ENCODE data around the gene PPFIBP2.
"Not testable (repeated sequence)": the region's sequence is repeated elsewhere in the genome, so short reads cannot be mapped to it uniquely, and the experiment has no call there.

PPFIBP2 gene

DNA sequence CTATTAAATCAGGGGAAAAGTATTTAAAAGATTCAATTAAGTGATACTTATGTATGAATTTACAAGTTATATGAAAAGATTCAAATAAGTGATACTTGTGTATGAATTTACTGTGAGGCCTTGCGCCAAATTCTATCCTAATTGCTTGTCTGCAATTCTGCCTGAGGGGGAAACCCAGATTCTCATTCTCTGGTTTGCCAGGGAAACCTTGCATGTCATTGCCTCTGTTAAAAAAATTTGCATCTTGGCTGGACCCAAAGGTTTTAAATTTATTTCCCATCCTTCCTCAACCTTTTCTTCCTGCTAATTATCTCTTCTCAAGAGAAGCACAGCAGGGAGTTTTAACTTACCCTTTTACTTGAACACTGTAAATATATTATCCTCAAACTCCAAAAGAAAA is 14.7 kb upstream of the PPFIBP2 start:
- DNase-seq (ENCODE audit: low spot score), result no peak

DNA sequence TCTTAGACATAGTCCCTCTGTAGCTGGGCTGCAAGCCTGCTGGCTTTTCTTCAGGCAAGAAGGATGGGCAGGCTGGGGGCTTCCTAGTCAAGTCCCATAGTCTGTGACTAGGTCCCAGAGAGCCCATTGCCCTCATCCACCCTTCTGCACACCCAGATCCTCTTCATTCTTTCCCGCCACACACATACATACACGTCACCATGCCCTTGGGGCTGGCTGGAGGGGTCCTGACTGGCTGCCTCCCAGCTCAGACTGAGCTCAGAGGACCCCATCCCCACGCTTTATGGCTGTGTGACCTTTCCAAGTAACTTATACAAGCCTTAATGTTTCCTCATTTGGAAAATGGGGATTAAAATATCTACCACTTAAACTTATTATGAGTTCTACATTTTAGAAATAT is 13.5 kb upstream of the PPFIBP2 start:
- DNase-seq (ENCODE audit: low spot score), result no peak

DNA sequence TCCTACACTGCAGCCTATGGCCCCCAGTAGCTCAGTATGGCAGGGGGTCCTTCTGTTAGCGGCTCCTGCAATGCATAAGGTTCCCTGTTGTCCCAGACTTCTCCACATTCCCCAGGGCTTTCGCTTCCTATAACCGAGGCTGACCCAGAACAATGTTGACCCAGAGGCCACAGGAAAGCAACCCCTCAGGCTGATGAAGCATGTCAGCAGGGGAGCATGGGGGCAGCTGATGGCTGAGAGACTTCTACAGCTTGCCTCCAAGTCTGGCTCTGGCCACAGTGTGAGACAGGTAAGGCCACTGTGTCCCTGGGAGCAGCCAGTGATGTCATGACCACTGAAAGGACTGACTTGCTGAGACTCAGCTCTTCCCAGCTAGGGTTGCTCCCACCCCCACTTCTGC is 12.5 kb upstream of the PPFIBP2 start:
- DNase-seq (ENCODE audit: low spot score), result no peak

DNA sequence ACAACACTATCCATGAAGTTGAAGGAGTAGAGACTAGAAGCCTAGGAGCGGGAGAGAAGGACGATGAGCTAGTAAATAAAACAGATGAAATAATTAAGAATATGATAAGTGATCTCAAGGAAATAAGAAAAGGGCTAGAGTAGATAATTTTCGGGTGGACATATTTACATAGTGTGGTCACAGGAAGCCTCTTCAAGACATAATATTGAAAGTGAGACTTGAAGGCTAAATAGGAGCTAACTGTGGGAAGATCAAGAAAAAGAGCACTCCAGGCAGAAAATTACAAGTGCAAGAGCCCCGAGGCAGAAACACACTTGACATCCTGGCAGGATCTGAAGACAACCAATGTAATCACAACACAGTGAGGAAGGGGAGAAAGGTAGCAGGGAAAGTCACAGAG is 11.9 kb upstream of the PPFIBP2 start:
- DNase-seq (ENCODE audit: low spot score), result no peak

DNA sequence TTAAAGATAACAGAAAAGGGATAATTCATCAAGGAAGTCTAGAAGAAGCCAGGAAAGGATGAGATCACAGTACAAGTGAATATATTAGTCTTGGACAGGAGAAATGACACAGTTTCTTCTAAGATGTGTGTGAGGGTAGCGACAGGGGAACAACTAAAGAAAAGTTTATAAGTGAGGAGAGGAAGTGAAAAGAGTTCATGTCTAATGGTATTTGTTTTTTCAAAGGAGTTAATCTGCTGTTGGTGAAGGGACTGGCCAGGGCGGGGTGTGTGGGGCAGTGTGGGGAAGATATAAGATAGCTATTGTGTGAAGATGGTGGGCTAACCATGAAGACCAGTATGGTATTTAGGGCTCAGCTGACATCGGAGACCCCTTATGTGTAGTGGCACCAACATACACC is 7.6 kb upstream of the PPFIBP2 start:
- DNase-seq (ENCODE audit: low spot score), result no peak

DNA sequence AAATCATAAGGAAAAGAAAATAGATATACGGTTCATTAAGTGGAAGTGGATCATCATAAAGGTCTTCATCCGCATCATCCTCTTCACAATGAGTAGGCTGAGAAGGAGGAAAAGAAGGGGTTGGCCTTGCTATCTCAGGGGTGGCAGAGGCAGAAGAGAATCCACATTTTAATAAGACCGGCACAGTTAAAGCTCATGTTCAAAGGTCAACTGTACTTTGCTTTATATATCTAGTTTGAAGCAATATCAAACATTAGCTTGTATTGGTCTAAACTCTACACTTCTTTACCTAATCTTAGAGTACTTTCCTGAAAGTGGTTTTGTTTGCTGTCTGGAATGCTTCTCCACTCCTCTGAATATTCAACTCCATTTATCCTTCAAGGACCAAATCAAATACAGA is 5.7 kb upstream of the PPFIBP2 start:
- DNase-seq (ENCODE audit: low spot score), result no peak

DNA sequence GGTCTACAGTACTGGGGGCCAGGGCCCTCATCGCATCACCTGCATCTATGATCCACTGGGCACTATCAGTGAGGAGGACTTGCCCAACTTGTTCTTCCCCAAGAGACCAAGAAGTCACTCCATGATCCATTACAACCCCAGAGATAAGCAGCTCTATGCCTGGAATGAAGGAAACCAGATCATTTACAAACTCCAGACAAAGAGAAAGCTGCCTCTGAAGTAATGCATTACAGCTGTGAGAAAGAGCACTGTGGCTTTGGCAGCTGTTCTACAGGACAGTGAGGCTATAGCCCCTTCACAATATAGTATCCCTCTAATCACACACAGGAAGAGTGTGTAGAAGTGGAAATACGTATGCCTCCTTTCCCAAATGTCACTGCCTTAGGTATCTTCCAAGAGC is 3.8 kb upstream of the PPFIBP2 start:
- no peak for DNase-seq (ENCODE audit: low spot score)

DNA sequence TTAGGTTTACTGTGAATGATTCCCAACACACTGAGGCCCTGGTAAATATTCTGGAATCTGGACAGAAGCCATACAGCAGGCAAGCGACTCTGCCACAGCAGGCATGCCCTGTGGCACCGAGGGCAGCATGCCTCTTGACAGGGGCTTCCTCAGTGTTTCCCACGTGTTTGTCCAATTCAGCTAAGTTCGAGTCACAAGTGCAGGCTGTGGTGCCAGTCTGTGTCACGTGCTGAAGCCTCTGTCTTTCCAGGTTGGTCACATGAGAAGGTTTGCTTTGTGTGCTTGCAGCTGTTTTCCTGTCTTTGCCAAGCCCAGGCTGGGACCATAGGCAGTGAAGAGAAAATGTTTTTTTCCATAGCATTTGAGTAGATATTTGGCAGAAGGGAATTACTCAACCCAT is 2.4 kb upstream of the PPFIBP2 start:
- DNase-seq (ENCODE audit: low spot score), result no peak

DNA sequence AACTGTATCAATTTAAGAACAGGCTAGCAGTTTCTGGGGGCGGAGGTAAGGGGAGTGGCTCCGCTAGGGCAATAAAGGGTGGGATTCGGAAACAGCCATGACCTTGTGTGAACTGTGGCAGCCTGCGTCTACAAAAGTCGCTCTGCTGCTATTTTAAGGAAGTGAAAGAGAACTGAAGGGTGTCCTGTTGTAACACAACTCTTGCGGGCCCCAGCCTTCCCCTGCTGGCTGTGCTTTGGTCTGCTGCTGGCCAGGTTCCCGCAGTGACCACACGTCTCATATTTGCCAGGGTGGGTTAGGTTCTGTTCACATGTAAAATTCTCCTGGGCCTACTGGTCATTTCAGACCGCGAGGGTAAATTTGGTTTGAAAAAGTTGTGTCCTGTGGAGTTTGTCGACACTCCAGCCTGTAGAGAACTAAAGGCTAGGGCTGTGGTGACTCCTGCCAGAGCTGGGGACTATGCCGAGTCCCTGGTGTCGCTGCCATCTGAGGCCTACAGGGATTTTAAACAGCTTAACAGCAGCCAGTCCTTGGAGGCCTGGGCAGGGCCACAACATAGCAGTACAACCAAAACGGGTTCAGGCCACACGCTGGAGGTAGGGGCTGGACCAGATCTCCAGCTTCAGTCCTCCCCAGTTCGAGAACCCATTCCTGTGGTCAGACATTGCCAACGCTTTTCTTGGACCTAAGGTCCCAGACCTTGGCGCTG is 1.1 kb upstream of the PPFIBP2 start:
- DNase-seq (ENCODE audit: low spot score), result no peak

DNA sequence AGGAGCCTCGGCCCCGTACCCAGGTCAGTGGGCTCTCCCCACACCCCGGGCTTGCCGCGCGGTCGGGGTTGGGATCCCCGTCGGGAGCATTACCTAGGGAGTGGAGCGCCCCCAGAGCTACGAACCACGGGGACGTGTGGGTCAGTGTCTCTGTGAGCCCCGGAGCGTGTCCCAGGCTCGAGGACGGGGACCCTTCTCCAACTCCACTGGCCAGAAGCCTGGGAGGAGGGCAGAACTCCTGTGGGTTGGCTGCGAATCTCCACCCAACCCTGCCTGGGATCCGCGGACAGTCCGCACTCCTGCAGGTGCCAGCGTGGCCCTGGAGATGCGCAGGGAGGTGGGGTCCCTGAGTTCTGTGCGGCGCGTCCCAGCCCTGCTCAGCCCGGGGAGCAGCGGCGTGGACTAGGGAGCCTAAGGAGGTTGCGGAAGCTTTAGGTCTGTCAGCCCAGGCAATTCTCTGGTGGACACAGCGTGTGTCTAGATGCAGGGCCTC is 346 bp downstream of the PPFIBP2 start:
- peak; percentile 34 for DNase-seq (ENCODE audit: low spot score)

DNA sequence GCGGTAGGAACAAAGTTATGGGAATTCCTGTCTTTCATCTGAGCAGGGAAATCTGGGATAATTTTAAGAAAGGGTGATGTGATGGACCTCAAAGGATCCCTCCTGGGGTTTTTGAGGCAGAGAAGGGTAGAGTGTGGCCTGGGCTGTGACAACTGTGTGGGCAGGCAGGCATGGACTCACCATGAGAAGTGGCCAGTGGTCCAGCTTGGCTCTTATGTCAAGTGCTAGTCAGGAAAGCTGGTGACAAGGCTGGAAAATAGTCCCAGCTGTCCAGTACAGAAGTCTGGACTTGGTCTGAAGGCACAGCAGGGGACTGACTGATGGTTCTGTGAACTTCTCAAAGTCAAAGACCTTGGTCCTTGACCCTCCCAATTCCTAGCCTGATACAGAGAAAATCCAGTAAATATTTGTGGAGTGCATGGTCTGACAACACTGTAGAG is 1.7 kb downstream of the PPFIBP2 start:
- no peak for DNase-seq (ENCODE audit: low spot score)

DNA sequence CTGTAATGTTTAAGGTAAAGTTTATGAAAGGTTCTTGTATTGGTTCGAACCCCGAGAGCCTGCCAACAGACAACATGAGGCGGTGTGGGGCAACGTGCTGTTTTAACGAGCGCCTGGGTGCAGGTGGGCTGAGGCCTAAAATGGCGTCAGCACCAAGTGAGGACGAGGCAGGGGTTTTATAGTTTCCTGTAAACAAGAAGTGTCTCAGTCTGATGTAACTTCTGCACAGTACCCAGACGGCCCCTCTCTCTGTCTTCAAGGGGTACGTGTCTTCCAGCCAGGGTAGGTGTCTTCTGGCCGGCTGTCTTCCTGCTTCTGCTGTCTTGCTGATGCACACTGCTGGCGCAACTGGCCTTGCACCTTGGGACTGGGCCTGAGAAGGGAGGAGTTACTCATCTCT is 2.7 kb downstream of the PPFIBP2 start:
- no peak for DNase-seq (ENCODE audit: low spot score)

DNA sequence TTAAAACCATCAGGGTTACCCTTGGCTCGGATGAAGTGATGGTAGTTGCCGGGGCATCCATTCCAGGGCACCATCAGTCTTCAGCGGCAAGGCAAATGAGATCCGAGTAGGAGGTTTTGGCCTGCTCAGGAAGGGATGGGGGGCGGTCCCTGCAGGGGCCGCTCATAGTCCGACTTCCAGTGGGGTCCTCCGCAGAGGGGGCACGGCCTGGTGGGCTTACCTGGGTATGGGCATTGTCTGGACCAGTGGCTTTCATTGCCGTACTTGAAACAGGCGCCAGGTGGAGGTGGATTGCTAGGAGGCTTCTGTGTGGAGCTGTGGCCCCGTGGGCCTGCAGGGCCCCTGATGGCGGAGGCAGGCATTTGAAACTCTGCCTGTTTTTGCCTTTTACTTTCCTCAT is 3.9 kb downstream of the PPFIBP2 start:
- DNase-seq (ENCODE audit: low spot score), result not testable (repeated sequence)

DNA sequence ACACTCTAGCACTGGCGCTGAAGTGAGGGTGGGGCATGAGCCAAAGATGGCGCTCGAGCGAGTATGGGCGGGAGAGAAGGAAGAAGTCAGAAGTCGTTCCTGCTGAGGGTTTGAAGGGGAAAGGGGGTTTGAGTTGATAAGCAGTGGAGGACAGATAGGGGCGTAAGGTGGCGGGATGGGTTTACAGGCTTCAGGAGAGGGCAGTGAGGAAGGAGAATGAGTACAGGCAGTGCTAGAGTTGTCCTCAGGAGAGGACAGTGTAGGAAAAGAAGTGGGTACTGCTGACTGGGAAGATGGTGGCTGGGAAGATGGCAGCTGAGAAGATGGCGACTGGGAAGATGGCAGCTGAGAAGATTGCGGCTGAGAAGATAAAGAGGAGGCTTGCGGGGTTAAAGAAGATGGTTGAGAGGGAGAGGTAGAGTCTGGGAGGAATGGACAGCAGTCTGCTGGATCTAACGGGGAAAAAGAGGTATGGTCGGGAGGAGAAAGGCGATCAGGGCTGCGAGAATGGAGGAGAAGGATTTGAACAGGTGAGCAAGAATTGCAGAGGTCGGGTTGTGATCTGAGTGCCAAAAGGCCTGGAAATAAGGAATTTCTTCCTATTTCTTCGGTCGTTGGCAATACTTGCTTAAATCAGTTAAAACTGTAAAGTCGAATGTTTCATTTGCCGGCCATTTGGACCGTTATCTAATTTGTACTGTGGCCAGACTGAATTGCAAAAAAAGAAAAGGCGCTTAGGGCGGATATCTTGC is 5.2 kb downstream of the PPFIBP2 start:
- no peak for DNase-seq (ENCODE audit: low spot score)

DNA sequence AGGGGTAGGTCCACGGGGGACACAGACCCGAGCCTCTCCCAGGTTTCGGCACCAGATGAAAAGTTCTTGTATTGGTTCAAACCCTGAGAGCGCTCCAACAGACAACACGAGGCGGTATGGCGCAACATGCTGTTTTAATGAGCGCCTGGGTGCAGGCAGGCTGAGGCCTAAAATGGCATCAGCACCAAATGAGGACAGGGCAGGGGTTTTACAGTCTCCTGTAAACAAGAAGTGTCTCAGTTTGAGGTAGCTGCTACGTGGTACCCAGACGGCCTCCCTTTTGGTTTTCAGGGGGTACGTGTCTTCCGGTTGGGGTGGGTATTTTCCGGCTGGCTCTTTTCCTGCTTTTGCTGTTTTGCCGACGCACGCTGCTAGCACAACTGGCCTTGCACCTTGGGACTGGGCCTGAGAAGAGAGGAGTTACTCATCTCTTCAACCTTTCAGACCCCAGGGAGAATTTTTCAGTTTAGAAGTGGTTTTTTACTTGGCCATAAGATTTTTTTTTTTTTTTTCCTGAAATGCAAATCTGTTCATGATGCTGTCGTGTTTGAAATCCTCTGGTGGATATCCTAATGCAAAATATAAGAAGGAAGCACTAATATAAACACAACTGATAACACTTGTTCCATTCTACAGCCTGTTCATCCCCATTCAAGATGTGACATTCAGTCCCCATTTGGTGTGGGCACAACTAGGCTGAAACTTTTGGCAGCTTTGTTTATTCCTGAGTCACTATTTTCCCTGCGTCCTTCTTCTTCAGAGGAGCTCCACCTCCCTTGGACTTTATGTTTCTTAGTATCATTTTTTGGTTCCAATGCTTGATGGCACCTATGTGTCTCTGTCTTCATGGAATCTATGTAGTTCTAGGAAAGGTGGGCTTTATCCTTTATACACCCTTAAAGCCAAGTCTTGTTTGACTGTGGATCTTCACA is 6.5 kb downstream of the PPFIBP2 start:
- no peak for DNase-seq (ENCODE audit: low spot score)

DNA sequence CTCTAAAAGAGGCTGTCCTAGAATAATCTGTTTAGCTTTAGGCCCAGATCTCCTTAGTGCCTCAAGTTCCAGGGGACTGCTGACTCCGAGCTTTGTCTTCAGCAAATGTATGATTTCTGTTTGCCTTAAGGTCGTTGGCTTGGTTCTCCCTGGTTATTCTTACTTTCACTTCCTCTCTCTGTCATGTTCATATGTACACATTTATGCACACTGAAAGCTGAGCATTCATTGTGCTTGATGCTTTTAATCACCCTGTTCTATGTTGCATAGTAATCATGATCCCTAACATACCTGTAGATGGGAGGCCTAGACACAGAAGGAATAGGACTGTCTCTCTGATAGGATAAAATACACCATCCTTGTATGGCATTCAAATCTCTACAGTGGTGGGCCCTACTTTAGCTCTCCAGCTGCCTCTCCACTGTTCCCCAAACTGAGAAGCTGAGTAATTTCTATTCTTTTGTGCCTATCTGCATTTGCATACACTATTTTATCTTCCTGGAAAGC is 7.2 kb downstream of the PPFIBP2 start:
- DNase-seq (ENCODE audit: low spot score), result no peak

DNA sequence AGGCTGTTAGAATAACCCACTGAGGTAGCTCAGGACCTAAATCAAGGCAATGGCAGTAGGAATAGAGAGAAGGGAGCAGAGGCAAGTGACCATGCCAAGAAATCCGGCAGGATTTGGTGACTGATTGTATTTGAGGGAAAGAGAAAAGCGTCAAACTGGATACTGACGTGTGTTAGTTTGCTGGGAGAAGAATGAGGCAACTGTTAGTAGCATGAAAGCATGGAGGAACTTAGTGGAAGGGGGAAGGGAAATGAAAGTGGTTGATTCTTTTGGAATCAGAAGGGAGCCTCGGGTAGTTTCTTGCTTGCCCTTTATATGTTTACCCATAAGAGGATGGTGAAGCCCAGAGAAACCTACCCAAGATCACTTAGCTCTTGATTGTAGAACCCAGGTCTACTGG is 8.3 kb downstream of the PPFIBP2 start:
- no peak for DNase-seq (ENCODE audit: low spot score)

DNA sequence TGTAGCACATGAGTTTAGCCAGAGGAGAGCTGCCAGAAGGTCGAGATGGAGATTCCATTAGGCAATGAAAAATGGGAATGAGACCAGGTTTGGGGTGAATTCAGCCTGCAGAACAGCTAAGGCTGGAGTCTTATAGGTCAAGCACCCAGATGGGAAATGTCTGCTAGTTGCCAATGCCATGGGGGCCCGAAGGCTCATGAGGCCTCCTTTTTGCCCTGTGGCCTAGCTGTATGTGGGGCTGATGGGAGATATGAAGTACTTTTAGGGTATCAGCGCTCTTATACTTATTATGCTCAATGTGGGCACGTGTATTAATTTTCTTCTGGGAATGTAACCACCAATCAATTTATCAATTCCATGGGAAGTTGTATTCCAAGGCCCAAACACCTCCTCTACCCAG is 8.7 kb downstream of the PPFIBP2 start:
- DNase-seq (ENCODE audit: low spot score), result no peak

DNA sequence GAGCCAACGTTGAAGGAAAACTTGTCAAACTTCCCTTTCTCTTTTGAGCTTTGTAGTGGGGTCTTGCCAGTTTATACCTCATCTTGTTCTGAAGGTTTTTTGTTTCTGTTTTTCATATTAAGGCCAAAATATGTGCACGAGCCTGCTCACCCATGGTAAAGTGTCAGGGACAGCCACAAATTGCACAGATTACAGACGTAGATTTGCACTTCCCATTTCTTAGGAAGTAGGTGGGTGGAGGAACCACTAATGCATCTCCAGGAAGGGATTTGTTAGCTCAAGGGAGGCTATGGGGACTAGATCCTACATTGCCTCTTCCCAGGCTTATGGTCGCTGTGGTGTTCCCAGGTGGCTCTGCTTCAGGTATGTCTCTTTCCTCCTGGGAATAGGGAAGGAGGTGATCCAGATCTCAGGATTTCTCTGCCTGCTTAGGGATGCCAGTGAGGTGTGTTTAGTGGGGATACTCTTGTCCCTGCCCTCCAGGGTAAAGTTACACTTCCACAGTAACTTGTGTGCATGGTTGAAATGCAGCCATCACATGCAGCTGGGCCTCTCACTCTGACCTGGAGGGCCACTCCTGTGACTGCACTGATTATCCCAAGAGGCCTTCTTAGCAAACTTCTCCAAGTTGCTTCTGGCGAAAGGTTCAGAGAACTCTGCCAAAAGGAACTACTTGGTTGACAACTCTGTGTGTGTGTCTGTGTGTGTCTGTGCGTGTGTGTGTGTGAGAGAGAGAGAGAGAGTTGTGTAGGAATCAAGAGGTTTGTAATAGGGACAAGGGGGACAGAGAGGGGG is 9.8 kb downstream of the PPFIBP2 start:
- no peak for DNase-seq (ENCODE audit: low spot score)

DNA sequence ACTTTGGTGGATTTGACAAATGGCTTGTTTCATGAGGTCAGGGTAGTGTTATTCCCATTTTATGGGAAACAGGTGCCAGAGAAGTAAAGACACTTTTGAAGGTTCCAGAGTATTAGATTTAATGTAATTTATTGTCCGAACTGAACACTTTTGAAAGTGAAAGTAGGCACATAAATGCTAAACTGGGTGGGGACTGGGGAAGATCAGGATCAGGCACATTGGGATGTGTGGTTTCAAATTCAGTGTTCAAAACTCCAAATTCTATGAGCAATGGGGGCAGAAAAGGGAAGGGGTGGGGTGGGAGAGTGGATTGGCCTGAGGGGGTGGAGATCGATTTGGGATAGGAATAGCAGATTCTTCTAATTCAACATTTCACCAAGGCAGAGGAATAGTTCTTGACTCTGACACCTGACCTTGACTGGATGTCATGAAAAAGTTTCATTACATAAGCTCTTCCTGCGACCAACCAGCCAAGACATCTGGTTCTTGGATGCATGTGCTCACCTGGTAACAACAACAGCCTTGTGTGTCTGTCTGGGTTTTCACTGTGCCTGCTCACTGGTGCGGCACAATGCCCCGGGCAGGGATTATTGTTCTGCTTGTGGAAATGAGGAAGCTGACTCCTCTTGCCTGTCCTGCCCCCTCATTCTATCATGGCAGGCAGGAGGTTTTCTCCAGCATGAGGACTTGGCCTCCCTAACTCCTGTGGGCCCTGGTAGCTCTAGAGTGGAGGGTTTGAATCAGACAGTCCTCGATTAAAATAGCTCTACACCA is 10.8 kb downstream of the PPFIBP2 start:
- DNase-seq (ENCODE audit: low spot score), result no peak

DNA sequence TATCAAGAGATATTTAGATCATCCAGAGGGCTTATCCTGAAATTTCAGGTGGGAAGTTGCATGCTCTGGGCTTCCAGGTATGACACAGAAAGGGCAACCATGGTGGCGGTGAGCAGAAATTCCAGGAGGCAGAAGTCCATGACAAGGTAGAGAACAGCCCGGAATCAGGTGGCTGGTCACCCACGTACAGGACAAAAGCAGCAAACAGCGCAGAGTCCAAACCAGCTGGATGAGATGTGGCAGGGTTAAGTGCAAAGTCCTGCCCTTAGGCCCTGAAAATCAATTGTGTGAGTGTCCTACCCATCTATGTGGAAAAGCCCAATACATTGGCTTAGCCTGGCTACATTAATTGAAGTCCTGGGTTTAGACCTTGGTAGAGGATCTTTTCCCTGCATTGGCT is 11.6 kb downstream of the PPFIBP2 start:
- no peak for DNase-seq (ENCODE audit: low spot score)
